Left ventricle myocardium inferior (tissue), 1 donor: ENCODE measurements around the gene RNLS. TPM values are rescaled to one million over a fixed set of nuclear protein-coding genes. Genes with fewer than 3 reads are reported as not detected.

Experiments used
- DNase-seq: peaks from one replicate; pipeline ENCODE4 v3.0.0-alpha.2; 2020
- H3K27ac ChIP-seq: fragments of 200-600 bp; replicated peaks from 2 replicates; pipeline ENCODE4 v1.8.0; 2021
- H3K27me3 ChIP-seq: fragments of 200-600 bp; 2 replicates; pipeline ENCODE4 v1.8.0; 2021; ENCODE audit warnings: low read depth
- H3K36me3 ChIP-seq: fragments of 200-600 bp; 2 replicates; pipeline ENCODE4 v1.8.0; 2021
- H3K4me1 ChIP-seq: fragments of 200-600 bp; 2 replicates; pipeline ENCODE4 v1.8.0; 2021
- H3K4me3 ChIP-seq: fragments of 200-600 bp; 2 replicates; pipeline ENCODE4 v1.8.0; 2021; ENCODE audit warnings: mild to moderate bottlenecking, moderate library complexity
- H3K9me3 ChIP-seq: fragments of 200-600 bp; replicated peaks from 2 replicates; pipeline ENCODE4 v1.8.0; 2021
- CTCF ChIP-seq: fragments of 200-600 bp; IDR thresholded peaks from 2 replicates; pipeline ENCODE4 v1.8.0; 2021; ENCODE audit warnings: antibody characterized with exemption, mild to moderate bottlenecking, borderline replicate concordance
- intact Hi-C: fragments of 100-400 bp; cut with micrococcal nuclease; formaldehyde crosslinking; loops from one replicate; pipeline ENCODE4 v1.11.0; 2022
- total RNA-seq: library from RNA; stranded (reverse); fragmentation: NEBNext Ultra II Directional; extraction: Animal tissue kit (Norgen Biotek cat#: 25700); gene quantifications from one replicate; pipeline ENCODE4 v1.2.1, GENCODE V29; 2021
- donor health status: DM: no; HTN: yes; CAD: no; lungs with severe emphysema.

RNLS gene
- total RNA-seq, 1 donor from 2014 or later = 14.3 TPM

DNA sequence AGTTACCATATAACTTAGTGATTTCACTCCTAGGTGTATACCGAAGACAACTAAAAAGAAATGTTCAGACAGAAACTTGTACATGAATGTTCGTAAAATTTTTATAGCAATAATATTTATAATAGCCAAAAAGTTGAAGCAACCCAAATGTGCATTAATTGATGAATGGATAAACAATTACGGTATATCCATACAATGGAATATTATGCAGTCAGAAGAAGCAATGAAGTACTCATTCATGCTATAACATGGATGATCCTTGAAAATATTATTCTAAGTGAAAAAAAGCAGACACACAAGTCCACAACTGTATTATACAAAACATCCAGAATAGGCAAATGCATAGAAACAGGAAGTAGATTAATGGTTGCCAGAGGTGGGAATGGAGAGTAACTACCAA is 183.9 kb downstream of the RNLS start:
- Histone ChIP-seq H3K27me3 (no peaks in the 10 kb centered on the region), H3K4me3 (no peak overlapping the region), H3K27ac (no peak overlapping the region), H3K4me1 (no peaks in the 10 kb centered on the region), H3K36me3 (no peaks in the 10 kb centered on the region), H3K9me3 (peaks cover 49% of the 10 kb centered on the region)
- no peak for DNase-seq
- no peak for TF ChIP-seq CTCF
- intact Hi-C loops = no loop called here

- Histone ChIP-seq H3K9me3 (peaks cover 49% of the 10 kb centered on the region), H3K27me3 (no peaks in the 10 kb centered on the region), H3K4me1 (no peaks in the 10 kb centered on the region), H3K36me3 (no peaks in the 10 kb centered on the region), H3K4me3 (no peak overlapping the region), H3K27ac (no peak overlapping the region)
- intact Hi-C loops = no loop called here
- TF ChIP-seq CTCF = no peak
- no peak for DNase-seq
Measured at GRCh38 chr10:88395677-88396076, 187.4 kb downstream of the RNLS start.

GRCh38 chr10:88392222-88392621 is 190.9 kb downstream of the RNLS start:
- no peak for TF ChIP-seq CTCF
- DNase-seq = no peak
- intact Hi-C loops = no loop called here
- Histone ChIP-seq H3K27me3 (no peaks in the 10 kb centered on the region), H3K4me1 (peaks cover 24% of the 10 kb centered on the region), H3K36me3 (no peaks in the 10 kb centered on the region), H3K27ac (no peak overlapping the region), H3K4me3 (no peak overlapping the region), H3K9me3 (peaks cover 23% of the 10 kb centered on the region)

GRCh38 chr10:88390041-88390440 is 193.1 kb downstream of the RNLS start:
- no peak for TF ChIP-seq CTCF
- peaks cover 43% of the 10 kb centered on the region for H3K4me1 ChIP-seq
- peaks cover 1% of the 10 kb centered on the region for H3K9me3 ChIP-seq
- H3K4me3 ChIP-seq = no peak overlapping the region
- no peak for DNase-seq
- intact Hi-C loops = no loop called here
- H3K27ac ChIP-seq = peak overlapping the region; percentile 74
- H3K27me3 ChIP-seq = no peaks in the 10 kb centered on the region
- H3K36me3 ChIP-seq = no peaks in the 10 kb centered on the region

GRCh38 chr10:88389456-88389855 is 193.7 kb downstream of the RNLS start:
- intact Hi-C loops = loop anchor here (5.0 to 10.0 kb wide), 2 partner anchors 135 to 537 kb away; no protein-coding TSS in a partner anchor
- peak; percentile 69 for TF ChIP-seq CTCF
- peaks cover 43% of the 10 kb centered on the region for H3K4me1 ChIP-seq

More at GRCh38 chr10:88389456-88389855, 193.7 kb downstream of the RNLS start:
- Histone ChIP-seq H3K27ac (peak overlapping the region; percentile 74), H3K27me3 (no peaks in the 10 kb centered on the region), H3K4me3 (no peak overlapping the region), H3K9me3 (no peaks in the 10 kb centered on the region), H3K36me3 (no peaks in the 10 kb centered on the region)
- no peak for DNase-seq
